HG03520 (cell line): ENCODE results near the gene AMOTL2.

Experiments used
- ATAC-seq: cut with Tn5 transposase; IDR thresholded peaks from one replicate; pipeline ENCODE4 v1.9.1; 2021; ENCODE audit warnings: mild to moderate bottlenecking, moderate library complexity; ENCODE audit not compliant: unreplicated experiment

AMOTL2 gene

DNA sequence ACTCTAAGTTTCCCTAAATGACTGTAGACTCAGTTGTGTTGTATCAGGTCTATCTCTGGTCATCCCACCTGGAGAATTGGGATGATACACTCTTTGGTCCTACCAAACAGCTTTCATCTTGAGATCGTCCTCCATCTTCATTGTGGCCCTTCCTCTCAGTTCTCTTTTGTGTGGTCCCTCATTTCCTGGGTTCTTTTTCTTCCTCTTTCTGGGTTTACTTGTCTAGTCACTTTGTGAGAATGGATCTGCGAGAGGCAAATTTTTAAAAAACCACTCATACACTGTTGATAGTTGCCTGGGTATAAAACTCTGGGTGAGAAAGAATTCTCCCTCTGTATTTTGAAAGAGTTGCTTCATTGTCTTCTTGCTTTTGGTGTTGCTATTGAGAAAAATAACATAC is 6.0 kb upstream of the AMOTL2 start:
- no peak for ATAC-seq

DNA sequence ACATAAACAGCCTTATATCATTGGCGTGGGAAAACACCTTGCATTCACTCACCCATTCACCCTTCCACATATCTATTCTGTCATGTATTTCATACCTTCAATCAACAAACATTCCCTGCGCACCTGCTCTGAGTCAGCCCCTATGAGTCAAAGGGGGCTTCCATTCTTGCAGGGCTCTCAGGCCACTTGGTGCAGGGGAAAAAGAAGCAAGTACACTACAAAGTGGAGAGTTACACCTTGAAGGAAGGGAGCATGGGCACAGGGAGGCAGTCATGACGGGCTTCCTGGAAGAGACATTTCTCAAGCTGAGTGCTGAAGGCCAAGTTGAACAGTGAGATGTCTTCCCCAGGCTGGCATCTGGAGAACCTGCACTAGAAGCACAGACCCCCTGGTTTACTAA is 4.6 kb upstream of the AMOTL2 start:
- no peak for ATAC-seq

DNA sequence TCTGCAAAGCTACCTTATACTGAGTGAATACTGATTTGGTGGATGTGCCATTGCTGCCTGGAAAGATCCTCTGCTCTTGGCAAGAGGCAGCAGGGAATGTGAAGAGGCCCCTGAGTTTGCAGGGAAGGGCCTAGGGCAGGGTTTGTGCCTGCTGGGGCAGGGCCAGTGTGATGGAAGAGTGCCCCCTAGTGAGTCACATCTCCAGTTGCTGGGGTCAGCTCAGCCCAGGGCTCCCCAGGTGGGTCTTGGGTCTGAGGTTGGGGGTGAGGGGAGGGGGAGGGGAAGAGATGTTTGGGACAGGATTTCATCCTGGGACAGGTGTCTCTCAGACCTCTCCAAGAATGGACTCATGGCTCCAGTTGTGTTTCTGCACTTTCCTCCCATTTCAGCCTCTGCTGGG is 4.1 kb upstream of the AMOTL2 start:
- ATAC-seq = no peak

DNA sequence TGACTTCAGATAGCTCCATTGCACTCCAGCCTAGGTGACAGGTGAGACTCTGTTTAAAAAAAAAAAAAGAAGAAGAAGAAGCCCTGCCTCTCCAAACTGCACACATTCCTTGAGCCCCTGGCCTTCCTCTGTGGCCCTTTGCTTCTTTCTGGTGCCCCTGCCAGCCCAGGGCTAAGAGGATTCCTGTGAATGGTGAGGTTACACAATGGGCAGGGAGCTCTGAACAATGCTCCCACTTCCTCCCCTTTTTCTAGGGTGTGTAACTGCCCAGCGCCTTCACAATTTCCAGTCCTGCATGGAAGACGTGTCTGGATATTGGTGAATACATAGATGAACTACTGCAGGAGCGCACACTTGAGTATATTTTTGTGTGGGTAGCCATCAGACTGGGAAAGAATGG is 3.6 kb upstream of the AMOTL2 start:
- no peak for ATAC-seq

DNA sequence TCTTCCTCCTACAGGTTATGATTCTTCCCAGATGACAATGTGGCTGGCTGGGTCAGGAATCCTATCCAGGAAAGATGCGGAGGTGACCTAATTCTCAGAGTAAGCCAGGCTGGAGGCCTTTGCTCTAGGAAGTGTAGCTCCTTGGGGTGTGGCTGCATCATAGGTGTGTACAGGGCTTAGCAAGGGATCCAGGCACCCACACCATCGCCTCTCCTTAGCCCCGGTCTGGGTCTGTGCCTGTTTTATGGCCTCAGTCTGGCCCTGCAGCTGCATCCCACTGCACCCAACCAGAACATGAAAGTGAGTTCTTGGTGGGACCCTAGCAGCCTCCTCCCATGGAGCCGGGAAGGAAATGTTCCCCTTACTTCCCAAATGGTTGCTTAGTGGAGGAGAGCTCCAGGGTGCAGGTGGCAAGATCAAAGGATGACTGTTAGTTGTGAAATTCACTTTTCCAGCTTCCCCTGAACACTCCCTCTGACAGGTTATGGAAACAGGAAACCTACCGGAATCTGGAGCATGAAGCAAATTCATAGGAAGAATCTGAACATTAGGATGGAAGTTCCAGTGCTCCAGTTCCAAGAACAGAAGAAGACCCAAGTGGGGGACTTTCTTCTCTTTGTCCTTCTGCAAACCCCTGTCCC is 2.7 kb upstream of the AMOTL2 start:
- ATAC-seq = no peak

DNA sequence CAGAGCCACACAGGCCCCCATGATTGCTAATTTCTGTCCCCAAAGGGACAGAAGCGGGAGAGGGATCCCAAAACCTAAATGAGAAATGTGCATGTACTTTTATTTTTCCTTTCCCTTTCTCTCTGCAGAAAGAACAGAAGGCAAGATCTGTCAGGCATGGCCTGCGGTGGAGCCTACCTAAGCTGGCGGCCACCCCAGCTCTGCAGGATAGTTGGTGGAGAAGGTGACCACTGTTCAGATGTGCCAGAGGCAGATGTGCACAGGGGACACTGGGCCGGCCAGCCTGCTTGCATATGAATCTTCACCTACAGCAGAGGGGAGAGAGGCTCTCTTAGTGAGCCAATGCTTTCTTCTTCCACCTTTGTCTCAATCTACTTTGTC is 2.1 kb upstream of the AMOTL2 start:
- ATAC-seq = no peak

DNA sequence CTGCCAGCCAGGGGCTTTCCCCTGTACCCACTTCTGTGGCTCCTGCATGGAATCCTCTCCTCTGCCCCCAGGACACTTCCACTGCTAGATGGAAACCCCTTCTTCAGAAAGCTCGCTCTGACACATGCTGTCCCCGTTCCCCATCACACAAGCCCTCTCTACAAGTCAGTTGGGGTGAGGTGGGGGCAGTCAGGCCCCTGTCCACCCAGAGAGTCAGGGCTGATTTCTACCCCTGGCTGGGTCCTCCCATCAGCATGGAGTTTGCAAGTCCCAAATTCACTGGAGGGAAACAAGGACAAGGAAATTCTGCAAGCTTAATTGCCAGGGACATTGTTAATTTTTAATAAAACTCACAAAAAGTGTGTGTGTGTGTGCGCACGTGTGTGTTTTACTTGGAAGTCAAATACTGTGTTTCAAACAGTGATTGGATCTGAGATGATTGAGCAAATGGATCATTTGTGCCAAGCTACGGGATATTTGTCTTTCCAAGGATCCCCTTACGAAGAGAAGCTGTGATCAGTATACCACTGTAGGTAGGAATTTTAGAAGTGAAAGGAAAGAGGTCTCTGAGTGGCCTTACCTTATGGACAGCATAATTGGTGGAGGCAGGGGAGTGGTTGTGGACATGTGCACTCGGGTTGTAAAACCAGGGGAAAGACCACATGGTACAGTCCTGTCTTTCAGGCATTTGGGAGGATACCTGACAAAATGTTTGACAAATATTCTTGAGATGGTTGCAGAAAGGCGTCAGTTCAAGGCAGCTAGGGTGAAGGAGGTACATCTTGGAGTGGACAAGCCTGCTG is 1.5 kb upstream of the AMOTL2 start:
- no peak for ATAC-seq

DNA sequence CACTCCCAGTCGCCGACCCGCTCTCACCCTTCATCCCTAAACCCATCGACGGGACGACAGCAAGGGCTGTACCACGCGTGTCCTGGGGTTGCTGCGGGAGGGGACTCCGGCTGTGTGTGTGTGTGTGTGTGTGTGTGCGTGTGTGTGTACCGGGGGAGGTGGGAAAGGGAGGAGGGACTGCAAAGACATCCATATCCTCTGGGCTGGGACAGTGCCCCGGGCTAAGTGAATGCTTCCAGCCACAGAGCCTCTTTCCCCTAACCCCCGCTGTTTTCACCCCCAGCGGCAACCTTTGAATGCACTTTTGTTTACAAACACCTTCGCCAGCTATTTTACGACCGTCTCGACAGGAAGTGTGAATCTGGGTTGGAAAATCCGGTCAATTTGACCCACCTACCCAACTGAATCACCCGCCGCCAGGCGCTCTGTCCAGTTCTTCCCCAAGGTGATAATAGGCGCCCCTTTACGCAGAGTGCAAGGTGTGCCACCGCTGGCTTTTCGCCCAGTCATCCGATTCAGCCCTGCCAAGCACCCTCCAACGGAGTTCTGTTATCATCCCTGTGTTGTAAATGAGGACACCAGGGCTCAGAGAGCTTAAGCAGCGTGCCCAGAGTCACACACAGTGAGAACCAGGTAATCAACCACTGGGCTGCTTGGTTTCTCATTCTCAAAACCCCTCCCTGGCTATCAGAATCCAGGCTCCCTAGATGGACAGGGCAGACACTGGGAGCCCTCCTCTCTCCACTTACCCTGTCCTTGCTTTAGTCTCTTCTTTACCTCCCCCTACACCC is 739 bp upstream of the AMOTL2 start:
- ATAC-seq = no peak

DNA sequence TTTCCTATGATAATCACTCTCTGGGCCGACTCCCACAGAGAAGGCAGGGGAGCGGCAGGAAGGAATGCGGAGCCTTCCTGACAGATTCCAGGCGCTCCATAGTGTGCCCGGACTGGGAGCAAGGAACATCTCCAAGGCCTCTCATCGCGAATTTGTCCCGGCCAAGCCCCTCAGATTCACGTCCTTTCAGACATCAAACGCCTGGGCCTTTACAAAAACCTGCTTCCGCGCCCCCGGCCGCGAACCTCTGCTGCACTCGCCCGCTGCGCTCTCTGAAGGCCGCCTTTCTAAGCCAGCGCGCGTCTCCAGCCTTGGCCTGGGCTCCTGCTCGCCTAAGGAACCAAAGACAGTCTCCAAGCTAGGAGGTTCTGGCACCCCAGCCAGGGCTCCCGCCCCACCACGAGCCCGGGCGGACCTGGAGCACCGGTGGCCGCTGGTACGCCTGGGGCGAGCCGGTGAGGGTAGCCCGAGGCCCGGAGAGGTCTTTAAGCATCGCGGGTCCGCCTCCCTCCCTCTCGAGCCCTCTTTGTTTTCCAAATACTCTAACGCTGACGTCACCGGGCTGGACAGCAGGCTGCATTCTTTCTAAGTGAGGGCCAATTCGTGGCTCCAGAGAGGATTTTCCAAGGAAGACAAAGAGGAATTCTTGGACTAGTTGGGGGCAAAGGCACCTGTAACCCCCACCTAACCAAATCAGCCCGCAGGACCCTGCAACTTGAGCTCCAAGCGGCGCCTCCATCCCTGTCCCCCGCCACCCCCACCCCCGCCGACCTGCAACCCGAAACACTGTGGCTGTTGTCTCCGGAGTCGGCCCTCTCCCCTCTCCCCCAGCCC is 759 bp downstream of the AMOTL2 start:
- no peak for ATAC-seq

DNA sequence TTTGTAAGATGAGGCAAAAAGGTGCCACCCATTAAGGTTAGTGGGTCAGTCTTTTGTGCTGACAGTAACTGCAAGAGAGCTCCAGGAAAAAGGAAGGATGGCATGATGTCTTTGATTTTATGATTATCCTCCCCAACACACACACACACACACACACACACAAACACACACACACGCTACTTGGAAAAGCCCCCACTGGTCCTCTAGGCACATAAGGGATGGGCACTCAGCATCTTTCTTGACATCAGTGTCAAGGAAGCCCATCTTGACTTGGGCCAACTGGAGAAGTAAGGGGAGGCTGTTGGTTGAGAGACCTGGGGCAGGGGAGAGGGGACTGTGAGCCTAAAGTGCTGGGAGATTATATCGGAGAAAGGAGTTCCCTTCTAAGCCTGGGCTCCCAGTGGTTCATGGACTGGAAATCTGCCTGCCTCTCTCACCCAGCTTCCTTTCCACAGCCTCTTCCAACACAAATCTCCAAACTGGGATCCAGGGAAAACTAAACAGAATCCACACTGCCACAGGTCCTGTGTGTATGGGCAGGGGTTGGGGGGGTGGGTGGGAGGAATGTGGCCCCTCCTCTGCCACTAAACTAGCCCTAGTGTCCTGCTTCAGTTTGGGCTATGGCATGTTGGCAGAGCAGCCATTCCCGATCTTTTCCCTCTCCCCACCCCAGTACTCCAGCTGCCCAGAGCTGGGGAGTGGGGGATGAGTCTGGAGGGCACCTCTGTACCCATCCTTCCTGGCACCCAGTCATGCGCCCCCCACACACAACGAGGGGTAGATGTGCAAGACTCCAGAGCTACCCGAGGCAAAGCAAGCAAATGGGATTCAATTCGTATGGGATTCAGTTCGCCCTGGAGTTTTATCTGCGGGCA is 1.6 kb downstream of the AMOTL2 start:
- ATAC-seq = no peak

DNA sequence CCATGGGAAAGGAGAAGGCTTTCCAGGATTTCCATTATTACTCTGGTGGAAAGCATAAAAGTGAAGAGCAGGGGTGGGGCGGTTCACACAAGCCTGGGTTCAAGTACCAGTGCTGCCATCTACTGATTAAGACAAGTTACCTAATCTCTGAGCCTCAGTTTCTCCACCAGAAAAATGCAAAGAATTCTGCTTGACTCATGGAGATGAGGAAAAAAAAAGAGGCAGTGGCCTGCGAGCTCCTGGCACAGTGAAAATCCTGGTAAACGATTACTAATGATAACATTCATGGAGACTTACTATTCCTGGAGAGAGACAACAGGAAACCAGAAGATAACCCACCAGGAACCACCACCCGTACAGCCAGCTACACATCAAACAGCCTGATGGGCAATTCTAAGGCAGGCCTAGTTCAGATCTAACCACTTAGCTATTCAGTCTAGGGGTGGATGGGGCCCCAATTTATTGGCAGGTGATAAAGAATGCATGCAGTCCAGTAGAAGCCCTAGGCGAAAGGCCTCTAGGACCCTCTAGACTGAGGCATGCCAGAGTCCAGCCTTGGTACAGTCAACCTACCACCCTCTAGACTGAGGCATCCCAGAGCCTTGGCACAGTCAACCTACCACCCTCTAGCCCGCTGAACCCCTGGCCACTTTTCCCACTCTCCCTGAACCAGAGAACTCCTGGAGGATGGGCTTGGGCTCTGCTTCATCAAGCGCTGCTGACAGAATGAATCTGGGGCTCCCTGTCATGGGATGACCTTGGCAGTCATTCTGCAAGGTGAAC is 2.5 kb downstream of the AMOTL2 start:
- no peak for ATAC-seq

DNA sequence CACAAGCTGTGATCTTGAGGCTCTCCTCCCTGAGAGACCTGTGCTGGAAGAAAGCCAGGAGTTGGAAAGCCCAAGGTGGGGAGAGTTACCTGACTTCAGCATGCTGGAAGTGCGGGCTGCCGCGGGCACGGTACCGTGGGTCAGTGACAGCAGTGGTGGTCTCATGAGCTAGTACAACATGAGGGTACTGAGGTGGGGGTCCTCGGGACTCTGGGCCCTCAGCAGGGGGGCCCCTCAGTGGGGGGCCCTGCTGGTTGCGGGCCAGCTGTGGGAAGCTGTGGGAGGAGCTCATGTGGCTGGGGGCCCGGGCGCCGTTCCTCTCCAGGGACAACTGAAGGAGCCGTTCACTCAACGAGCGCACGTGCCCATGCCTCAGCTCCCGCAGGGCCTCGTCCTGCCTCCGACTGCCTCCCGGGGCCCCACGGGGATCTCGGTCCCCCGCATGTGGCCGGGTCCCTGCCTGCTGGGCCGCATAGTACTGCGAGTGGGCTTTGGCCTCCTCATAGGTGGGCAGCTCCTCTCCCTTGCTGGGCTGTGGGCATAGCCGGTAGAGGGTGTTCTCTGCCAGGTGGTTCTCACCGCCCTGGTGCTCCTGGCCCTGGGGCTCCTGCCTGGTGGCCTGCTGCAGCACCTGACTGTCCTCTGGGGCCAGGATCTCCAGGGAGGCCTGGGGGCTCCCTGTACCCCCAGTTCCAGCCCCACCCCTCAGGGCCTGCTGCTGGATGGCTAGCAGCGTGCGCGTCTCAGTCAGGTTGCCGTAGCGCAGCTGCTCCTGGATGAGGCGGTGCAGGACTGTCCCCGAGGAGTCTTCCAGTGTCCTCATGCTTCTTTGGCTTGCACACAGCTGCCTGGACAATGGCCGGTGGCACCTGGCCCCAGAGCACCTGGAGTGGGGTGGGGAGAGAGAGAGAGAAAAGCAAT is 3.4 kb downstream of the AMOTL2 start:
- ATAC-seq = no peak

DNA sequence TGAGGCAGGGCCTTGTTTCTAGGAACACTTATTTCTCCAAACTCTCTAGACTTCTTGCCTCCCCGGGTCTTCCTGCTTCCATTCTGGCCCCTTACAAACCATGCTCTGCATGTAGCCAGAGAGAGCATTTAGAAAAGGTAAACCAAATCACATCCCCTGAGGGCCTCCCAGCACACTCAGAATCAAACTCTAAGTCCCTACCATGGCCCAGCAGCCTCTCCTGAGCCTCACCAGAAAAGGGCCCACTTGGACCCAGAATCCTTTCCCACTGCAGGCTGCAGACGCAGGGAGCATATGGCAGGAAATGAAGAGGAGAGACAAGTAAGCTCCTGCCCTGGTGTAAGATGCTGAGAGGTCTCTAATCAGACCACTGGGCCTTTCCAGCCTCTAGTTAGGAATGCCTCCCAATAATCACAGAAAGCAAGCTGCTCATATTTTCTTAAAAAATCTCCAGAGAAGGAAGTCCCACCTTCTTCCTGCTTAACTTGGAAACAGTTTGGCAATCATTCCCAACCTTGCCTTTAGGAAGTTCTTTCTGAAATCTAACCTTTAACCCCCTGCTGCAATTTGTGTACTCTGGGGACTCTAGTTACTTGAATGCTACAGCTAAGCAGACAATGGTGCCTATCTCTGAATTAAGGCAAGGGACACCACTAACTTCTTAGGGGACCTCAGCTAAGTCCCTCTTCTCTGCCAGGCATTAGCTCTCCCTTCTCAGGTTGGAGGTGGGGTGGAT is 4.2 kb downstream of the AMOTL2 start:
- ATAC-seq = no peak

DNA sequence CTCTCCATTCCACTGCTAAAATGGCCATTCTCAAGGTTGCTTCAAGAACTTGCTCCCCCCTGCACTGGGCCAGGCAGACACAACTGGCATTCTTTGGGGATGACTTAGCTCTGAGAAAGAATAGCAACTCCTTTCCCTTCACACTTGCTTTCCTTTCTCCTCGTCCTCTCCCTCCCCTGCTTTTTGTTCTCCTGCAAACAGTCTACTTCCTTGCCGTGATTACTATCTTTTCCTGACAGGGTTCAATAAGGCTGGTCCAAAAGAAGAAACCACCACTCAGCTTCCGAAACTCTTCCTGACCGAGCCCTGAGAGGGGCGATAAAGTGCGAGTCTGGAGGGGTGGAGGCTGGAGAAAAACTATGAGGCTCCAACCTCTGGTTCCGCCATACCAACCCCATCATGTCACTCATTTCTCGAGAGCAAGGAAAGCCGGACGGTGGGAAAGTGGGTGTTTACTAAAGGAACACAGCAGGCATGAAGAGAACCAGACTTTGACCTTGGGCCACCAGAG is 5.0 kb downstream of the AMOTL2 start:
- ATAC-seq = no peak

DNA sequence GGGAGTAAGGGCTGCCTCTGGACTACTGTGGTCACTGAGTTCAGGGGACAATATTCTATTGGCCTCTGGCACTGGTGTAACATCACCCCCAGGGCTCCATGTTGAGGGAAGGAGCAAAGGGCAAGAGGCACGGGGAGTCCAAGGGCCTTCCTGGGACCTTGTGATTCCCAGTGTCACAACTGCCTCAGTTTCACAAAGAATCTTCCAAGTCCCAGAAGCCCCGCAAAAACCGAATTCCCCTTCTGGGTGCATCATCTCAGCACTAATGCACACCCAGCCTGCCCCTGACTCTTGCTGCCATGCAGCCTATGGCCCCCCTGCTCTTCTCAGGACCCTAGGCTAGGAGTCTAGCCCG is 5.5 kb downstream of the AMOTL2 start:
- no peak for ATAC-seq

DNA sequence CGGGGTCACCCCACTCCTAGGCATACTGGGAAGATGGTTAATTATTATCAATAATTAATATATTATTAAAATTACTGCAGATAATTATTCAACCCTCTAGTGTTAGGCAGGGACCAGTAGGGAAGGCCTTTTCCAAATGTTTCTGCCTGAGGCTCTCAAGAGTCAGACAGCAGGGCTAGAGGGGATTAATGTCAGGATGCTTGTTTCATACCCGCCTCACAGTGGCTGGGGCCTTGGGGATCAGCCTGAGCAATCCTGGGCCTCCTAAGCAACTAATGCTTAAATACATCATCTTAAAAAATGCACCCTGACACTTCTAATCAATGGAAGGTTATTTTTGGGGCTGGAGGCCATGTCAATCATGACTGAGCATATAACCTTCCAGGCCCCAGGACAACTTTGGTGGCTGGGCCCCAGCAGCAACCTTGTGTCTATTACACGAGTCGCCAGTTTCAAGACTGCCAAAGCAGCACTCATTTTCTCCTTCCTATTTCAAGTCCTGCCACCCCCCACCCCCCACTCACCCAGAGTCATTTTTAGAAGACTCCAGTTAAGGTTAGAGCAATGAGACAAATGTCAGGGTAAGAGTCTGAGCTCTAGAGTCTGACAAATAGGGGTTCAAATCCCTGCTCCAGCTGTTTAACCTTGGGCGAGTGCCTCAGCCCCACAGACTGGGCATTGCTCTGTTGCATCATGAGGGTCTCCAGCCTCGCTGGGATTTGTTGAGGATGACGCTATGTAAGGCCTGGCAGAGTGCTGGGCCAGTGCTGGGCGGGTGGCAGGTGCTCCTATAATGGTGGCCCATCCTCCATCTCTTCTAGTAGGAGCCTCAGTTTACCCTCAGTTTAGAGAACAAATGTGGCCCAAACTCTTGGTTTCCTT is 6.1 kb downstream of the AMOTL2 start:
- no peak for ATAC-seq
